Body of pancreas (tissue), 4 donors: ENCODE results near the gene ARPC2. TPM values are rescaled to one million over a fixed set of nuclear protein-coding genes. Genes with fewer than 3 reads are reported as not detected.
A peak's percentile ranks its signal among the peaks of the same experiment; 100 is the strongest.

Experiments used
- ATAC-seq: fragments of 150-250 bp; one replicate; pipeline ENCODE4 v1.9.1; 2016
- DNase-seq, 4 donors: peaks; one replicate each; pipeline ENCODE4 v3.0.0-alpha.2; 2019
- H3K27ac ChIP-seq, 4 donors: fragments of 200-600 bp; sonication (generic); 1 replicate in 3 of 4; 2 replicates in 1 of 4; pipeline versions ENCODE4 v1.5.1 to v1.6.1; 2016 to 2019; ENCODE audit warnings: mild to moderate bottlenecking in 1 of 4, mixed read lengths in 1 of 4, moderate library complexity in 1 of 4
- H3K27me3 ChIP-seq, 2 donors: fragments of 200-600 bp; sonication (generic); one replicate each; pipeline ENCODE4 v1.6.0; 2016; ENCODE audit warnings: mild to moderate bottlenecking in 1 of 2
- H3K36me3 ChIP-seq, 2 donors: fragments of 200-600 bp; sonication (generic); replicated peaks in 1 of 2; 2 replicates each; pipeline ENCODE4 v1.5.1; 2016; ENCODE audit warnings: low read depth in 2 of 2; ENCODE audit not compliant: insufficient read depth in 1 of 2
- H3K4me1 ChIP-seq: fragments of 200-600 bp; sonication (generic); one replicate; pipeline ENCODE4 v1.6.0; 2016
- H3K4me3 ChIP-seq, 2 donors: fragments of 200-600 bp; sonication (generic); 1 replicate in 1 of 2; 2 replicates in 1 of 2; pipeline ENCODE4 v1.5.1; 2016 to 2019
- H3K9me3 ChIP-seq, 3 donors: fragments of 200-600 bp; sonication (generic); 1 replicate in 2 of 3; 2 replicates in 1 of 3; pipeline ENCODE4 v1.5.1; 2016
- CTCF ChIP-seq, 7 experiments: fragments of 450-650 bp in 4 of 7; fragments of 200-600 bp in 3 of 7; sonication (generic) in 3 of 7; IDR thresholded peaks; one replicate each; pipeline ENCODE4 v1.5.1; 2016 to 2019; ENCODE audit warnings: antibody characterized with exemption in 7 of 7
- POLR2A ChIP-seq, 3 donors: fragments of 450-650 bp; IDR thresholded peaks; one replicate each; pipeline ENCODE4 v1.6.1; 2016; ENCODE audit warnings: antibody characterized with exemption in 3 of 3, mild to moderate bottlenecking in 2 of 3
- WGBS, 2 donors: methylation state at CpG; one replicate each; pipeline ENCODE4 v1.1.5; 2017; 5-methylcytosine and 5-hydroxymethylcytosine counted together
- intact Hi-C: fragments of 100-400 bp; cut with DNase I; formaldehyde crosslinking; loops from one replicate; pipeline ENCODE4 v1.15.1; 2023
- total RNA-seq, 2 donors: library from RNA; depleted of rRNA; stranded (reverse); fragments of >200 nt; gene quantifications; one replicate each; pipeline ENCODE4 v1.1.0, GENCODE V29; 2016

ARPC2 gene
- total RNA-seq, 2 donors from 2014 or later: 68.6 to 96.2 TPM

- Histone ChIP-seq H3K4me3 (no peak overlapping the region), H3K36me3 (peaks cover 10 to 11% of the 10 kb centered on the region in 2 donors), H3K9me3 (no peaks in the 10 kb centered on the region), H3K27me3 (no peaks in the 10 kb centered on the region), H3K27ac (peak overlapping the region in 2 of 4 donors; percentile 16 to 32), H3K4me1 (peaks cover 44% of the 10 kb centered on the region)
- intact Hi-C loops: no loop called here
- DNase-seq (no peak), ATAC-seq (no peak)
- 93 to 100% methylated on average over 2 of the region's 2 CpGs for WGBS, 2 donors
- TF ChIP-seq CTCF (IDR thresholded peaks at IDR 0.05) (no peak), POLR2A (IDR thresholded peaks at IDR 0.05) (no peak)
Observed at GRCh38 chr2:218235017-218235416, 18.0 kb downstream of the ARPC2 start.

- peaks cover 26% of the 10 kb centered on the region for H3K4me1 ChIP-seq
- WGBS, 2 donors: 87 to 98% methylated on average over 4 of the region's 4 CpGs
- intact Hi-C loops: no loop called here
Observed at GRCh38 chr2:218236829-218237228, 19.8 kb downstream of the ARPC2 start.

GRCh38 chr2:218238887-218239286 is 21.9 kb downstream of the ARPC2 start:
- H3K27ac ChIP-seq: no peak overlapping the region
- no peaks in the 10 kb centered on the region for H3K9me3 ChIP-seq
- ATAC-seq (no peak), DNase-seq (no peak)
- no peak overlapping the region for H3K4me3 ChIP-seq
- no peaks in the 10 kb centered on the region for H3K27me3 ChIP-seq
- H3K36me3 ChIP-seq: peaks cover 12 to 16% of the 10 kb centered on the region in 2 donors
- intact Hi-C loops: no loop called here
- 91 to 94% methylated on average over 1 of the region's 1 CpG for WGBS, 2 donors
- TF ChIP-seq CTCF (IDR thresholded peaks at IDR 0.05) (no peak), POLR2A (IDR thresholded peaks at IDR 0.05) (no peak)
- peaks cover 18% of the 10 kb centered on the region for H3K4me1 ChIP-seq

More at GRCh38 chr2:218236829-218237228, 19.8 kb downstream of the ARPC2 start:
- ATAC-seq: no peak
- H3K27ac ChIP-seq: no peak overlapping the region
- no peaks in the 10 kb centered on the region for H3K27me3 ChIP-seq
- no peak for DNase-seq
- H3K9me3 ChIP-seq: no peaks in the 10 kb centered on the region
- H3K4me3 ChIP-seq: no peak overlapping the region
- TF ChIP-seq POLR2A (IDR thresholded peaks at IDR 0.05) (no peak), CTCF (IDR thresholded peaks at IDR 0.05) (no peak)
- H3K36me3 ChIP-seq: peaks cover 12 to 15% of the 10 kb centered on the region in 2 donors

- no peak overlapping the region for H3K27ac ChIP-seq
- no peaks in the 10 kb centered on the region for H3K4me1 ChIP-seq
- no peaks in the 10 kb centered on the region for H3K9me3 ChIP-seq
- intact Hi-C loops: no loop called here
- no peaks in the 10 kb centered on the region for H3K27me3 ChIP-seq
- peaks cover 10 to 27% of the 10 kb centered on the region in 2 donors for H3K36me3 ChIP-seq
- ATAC-seq: no peak
- TF ChIP-seq POLR2A (IDR thresholded peaks at IDR 0.05): no peak
- TF ChIP-seq CTCF (IDR thresholded peaks at IDR 0.05): no peak
- WGBS, 2 donors: 41 to 61% methylated on average over 1 of the region's 1 CpG
- no peak overlapping the region for H3K4me3 ChIP-seq
- no peak for DNase-seq
Observed at GRCh38 chr2:218244204-218244603, 27.2 kb downstream of the ARPC2 start.

GRCh38 chr2:218244665-218245064 is 27.7 kb downstream of the ARPC2 start:
- Histone ChIP-seq H3K27me3 (no peaks in the 10 kb centered on the region), H3K36me3 (peaks cover 6 to 31% of the 10 kb centered on the region in 2 donors)
- intact Hi-C loops: no loop called here

More at GRCh38 chr2:218244665-218245064, 27.7 kb downstream of the ARPC2 start:
- Histone ChIP-seq H3K4me1 (no peaks in the 10 kb centered on the region), H3K27ac (no peak overlapping the region), H3K4me3 (no peak overlapping the region), H3K9me3 (no peaks in the 10 kb centered on the region)
- ATAC-seq (no peak), DNase-seq (no peak)
- 66 to 73% methylated on average over 2 of the region's 2 CpGs for WGBS, 2 donors
- no peak for TF ChIP-seq POLR2A (IDR thresholded peaks at IDR 0.05)
- TF ChIP-seq CTCF (IDR thresholded peaks at IDR 0.05): no peak
